ENCODE results near the gene PLCG1.
"Not testable (repeated sequence)": the region's sequence is repeated elsewhere in the genome, so short reads cannot be mapped to it uniquely, and the experiment has no call there.

The PLCG1 gene

DNA sequence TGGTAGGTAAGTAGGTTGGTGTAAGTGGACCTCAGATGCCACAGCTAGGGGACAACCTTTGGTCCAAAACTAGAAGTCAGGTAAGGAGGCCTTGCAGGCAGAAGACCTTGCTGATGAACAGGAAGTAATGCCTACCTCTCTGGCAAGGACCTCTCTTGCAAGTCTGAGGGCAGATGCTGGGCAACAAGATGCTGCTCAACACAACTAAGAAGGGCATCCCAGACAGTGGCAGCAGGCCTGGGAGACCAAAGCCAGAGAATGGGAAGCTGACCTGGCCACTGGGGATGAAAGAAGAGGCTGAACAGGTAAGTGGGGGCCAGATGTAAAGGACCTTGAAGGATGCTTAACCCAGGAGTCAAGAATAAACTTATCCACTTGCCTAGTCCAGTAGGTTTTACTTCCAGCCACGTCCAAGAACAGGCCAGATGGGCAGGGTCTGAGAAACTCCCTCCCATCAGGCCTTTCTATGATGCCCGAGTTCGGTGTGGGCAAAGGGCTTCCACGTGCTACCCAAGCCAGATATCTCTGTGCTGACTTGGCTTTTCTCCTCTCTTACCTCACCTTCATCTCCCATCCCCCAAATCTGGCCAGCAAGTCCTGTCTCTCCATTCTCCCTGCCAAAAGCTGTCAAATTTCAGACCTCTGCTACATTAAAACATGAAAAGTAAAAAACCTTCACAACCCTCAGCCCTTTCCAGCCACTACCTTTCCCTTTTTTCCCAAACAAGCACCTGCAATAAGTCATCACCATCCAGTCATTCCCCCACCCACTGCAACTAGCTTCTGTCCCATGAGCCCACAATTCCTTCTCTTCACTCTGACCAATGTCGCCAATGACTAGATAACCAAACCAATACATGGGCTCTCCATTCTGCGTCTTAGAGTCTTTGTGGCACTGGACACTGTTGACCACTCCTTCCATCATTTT is 11.5 kb upstream of the PLCG1 start:
- no peak for DNase-seq

DNA sequence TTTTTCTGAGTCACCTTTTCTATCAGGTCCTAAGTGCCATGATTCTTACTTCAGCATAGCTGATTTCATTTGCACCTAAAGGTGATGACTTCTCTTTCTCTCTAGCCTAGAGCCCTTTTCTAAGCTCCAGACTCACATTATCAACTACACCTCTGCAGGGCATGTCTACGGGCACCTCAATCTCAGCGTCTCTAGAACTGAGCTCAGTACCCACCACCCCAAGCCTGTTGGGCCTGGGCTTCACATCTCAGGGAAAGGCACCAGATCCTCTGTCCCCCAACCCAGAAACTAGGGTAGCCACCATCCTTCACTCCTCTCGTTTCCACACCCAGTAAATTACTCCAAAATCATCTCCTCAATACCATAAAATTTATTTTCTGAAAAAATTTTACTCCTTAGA is 10.6 kb upstream of the PLCG1 start:
- no peak for DNase-seq

DNA sequence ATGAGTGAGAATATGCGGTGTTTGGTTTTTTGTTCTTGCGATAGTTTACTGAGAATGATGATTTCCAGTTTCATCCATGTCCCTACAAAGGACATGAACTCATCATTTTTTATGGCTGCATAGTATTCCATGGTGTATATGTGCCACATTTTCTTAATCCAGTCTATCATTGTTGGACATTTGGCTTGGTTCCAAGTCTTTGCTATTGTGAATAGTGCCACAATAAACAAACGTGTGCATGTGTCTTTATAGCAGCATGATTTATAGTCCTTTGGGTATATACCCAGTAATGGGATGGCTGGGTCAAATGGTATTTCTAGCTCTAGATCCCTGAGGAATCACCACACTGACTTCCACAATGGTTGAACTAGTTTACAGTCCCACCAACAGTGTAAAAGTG is 9.0 kb upstream of the PLCG1 start:
- DNase-seq: not testable (repeated sequence)

DNA sequence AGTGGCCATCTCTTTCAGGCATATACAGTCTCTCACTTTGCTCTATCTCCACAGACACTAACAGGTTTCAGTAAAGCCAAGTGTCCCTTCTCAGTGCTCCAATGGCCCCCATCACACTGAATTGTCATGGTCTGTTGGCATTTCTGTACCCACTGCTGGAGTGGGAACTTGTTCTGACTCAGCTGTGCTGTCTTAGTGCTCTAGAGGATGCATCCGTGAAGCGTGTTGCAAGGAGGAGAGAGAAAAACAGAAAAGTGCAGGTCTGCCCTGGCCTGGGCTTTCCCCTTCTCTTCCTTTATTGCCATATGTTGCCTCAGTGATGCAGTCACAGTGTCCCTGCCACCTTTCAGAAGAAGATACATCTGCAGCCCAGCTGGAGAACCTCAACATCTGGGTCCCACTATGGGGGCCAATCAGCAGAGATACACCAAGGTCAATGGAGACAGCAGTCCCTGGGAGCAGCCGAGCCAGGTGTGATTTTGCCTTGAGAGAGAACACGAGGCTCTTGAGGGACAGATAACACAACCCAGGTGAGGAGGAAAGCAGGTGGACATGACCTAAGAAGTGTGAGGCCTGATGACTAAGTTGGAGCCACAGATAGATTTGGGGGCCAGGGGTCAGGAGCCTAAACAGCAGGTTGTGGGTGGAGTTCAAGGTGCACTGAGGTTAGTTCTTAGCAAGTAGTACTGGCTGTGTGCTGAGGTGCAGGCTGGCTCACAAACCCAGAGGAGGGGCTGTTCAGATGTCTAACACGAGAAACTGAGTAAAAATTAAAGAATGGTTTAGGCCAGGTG is 5.6 kb upstream of the PLCG1 start:
- no peak for DNase-seq

DNA sequence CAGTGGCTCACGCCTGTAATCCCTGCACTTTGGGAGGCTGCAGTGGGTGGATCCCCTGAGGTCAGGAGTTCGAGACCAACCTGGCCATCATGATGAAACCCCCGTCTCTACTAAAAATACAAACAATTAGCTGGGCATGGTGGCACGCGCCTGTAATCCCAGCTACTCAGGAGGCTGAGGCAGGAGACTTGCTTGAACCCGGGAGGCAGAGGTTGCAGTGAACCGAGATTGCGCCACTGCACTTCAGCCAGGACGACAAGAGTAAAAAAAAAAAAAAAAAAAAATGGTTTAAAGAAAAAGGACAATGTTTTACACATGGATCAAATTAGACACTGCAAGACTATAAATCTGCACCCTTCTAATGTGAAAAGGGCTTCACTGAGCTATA is 5.0 kb upstream of the PLCG1 start:
- DNase-seq: not testable (repeated sequence)

DNA sequence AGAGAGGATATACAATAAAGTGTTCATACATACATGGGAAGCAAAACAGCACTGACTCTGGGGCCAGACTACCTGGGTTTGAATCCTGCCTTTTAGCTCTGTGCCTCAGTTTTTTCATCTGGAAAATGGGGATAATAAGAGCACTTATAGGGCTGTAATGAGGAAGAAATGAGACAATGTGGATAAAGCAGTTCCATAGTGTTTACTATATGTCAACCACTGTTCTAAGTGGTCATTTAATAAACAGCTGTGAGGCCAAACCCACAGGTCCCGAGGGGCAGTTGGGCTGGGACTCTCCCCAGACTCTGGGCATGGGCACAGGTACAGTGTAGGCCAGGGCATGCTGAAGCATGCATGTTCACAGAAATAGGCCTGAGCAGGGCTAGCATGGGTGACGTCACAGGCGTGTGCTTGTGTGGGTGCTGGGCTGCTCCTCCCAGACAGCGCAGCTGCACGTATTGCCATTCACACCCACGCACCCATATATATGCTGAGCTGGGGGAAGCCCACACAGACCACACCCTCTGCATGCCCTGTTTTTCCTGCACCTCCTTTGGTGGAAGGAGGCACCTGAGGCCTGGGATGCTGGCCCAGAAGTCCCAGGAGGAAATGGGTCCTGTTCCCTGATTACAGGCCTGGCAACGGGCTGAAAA is 3.5 kb upstream of the PLCG1 start:
- peak; percentile 48 for DNase-seq

DNA sequence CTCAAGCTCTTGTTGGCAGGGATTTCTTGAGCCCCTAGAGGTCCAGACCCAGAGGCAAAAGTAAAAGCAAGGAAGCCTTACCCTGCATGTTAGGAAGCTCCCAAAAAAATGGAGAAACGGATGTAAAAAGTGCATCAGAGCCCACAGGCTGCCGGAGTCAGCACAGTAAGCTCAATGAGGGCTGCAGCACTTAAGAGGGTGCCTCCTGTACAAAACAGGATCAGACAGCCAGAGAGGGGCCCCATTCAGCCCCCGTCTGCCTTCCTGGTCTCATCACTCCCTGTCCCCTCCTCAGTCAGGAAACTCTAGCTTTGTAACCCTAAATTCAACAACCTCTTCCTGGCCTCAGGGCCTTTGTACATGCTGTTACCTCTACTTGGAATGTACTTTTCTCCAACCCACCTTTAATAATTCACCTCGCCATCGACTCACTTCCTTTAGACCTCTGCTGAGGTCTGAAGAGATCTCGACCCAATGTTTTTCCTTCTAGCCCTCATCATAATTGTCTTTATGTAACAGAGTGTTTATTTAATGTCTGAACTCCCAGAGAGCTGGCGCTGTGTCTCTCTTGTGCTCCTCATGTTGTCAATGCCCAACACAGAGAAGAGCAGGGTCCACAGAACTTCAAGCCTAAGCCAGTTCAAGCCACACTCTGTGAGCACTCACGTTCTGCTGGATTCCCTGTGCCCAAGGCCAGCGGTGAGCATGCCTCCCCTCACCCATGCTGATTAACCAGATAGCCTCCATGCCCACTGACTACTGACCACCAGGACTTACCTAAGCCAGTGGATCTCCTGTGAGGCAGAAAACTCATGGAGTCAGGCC is 2.8 kb upstream of the PLCG1 start:
- DNase-seq: no peak

DNA sequence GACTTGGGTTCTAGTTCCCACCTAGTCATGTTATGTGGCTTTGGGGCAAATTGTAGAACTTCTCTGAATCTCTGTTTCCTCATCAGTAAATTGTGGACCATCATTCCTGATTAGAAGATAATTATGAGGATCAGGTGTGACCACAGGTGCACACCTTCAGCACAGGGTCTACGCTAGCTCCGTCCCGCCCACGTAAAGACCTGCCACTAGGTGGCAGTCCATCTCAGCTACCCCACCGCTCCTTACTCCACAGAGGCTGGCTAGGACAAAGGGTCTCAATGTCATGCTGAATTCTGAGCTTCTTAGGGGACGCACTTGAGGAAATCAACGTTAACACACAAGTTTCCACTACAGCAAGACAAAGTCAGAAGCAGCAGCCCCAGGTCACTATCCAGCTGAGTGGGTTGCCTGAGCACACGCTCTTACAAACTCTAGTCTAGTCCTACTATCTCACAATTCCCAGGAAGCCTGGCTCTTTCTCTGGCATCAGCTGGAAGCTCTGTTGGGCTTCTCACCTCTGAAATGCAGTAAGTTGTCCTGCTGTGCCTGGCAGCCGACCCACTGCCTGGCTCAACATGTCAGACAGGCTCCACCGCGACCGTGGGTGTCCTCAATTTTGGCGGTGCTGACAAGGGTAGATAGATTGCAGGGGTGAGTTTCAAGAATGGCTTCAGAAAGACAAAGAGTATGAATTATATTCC is 2.0 kb upstream of the PLCG1 start:
- DNase-seq: peak; percentile 53

DNA sequence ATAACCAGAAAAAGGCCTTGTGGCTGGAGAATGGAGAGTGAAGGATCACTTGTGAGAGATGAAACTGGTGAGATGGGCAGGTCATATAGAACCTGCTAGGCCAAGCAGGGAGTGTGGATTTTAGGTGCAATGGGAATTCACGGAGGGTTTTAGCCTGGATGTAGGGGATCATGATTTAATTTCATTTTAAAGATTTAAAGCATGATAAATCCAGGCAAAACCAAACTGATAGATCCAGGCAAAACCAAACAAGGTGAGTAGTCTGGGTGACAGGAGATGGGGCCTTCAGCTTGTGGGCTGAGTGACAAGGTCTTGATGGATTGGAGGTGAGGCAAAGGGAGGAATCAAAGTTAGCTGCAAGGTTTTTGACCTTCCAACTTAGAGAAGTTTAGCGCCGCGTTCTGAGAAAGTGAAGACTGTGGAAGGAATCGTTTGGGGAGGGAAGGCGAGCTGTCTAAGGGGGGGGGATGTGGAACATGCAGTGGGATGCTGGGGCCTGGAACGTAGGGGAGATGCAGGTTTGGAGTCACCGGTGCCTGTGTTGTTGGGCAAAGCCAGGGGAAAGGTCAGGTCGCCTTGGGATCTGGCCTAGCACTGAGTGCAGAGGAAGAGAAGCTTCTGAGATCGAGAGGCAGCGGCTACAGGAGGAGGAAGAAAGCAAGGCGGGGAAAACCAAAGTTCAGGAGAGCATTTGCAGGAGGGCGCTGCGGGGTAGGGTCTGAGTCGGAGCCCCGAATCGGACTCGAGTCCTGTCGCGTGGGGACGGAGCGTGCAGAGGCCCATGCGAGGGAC is 1.3 kb upstream of the PLCG1 start:
- DNase-seq: no peak

DNA sequence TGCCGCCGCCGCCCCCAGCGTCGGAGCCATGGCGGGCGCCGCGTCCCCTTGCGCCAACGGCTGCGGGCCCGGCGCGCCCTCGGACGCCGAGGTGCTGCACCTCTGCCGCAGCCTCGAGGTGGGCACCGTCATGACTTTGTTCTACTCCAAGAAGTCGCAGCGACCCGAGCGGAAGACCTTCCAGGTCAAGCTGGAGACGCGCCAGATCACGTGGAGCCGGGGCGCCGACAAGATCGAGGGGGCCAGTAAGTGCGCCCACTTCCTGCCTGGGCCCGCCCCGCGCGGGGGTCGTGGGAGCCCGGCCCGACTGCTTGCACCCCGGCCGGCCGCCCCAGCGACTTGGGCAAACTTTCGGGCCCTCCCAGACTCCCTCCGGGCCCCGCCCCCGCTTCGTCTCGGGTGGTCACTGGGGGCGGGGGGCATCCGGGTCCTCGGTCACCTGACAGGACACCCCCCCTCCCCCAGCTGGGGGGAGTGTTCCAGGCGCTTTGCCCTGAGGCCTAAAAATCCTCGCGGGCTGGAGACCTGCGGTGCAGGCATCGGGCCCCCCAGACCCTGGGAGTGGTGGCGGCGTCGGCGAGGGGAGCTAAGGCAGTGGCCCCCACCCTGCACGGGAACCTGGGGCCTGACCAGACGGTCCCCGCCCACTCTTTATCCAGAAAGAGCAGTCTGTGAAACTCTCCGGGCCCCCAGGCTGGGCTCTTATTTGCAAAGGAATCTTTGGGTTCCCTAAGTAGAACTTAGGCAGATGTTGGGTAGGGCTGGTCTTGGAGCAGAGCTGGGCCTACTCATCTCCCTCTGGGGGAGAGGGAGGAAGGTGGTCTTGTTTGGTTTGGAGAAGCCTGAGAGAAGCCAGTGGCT is 501 bp downstream of the PLCG1 start:
- peak; percentile 25 for DNase-seq

DNA sequence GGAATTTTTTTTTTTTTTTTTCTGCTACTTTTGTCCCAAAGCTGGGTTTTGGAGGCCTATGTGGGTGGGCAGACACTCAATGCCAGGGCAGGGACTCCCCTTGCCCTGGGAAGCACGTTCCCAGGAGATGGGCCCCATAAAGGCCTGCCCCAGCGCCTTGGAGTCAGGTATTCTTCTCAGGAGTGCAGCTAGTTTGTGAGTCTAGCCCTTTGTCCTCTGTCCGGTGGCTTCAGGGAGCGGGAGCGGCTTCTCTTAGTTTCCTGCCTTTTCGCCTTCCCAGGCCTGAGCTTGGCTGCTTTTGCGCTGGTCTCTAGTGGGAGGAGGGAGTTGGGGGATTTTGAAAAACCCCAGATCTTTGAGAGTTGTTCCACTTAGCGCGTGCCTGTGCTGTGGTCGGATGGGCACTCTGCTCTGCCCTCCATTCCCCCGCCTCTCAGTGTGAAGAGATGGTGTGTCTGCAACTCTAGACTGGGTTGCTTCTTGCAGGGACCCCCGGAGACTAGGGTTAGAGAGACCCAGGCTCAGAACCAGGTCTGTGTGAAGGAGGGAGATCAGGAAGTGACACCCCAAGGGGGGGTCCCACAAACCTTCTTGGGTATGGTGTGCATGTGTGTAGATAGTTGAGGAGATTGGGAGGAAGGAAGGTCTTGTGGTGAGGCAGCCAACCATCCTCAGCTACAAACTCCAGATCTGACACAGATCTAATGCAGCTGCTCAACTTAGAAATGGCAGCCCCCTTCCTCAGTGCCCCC is 1.3 kb downstream of the PLCG1 start:
- no peak for DNase-seq

DNA sequence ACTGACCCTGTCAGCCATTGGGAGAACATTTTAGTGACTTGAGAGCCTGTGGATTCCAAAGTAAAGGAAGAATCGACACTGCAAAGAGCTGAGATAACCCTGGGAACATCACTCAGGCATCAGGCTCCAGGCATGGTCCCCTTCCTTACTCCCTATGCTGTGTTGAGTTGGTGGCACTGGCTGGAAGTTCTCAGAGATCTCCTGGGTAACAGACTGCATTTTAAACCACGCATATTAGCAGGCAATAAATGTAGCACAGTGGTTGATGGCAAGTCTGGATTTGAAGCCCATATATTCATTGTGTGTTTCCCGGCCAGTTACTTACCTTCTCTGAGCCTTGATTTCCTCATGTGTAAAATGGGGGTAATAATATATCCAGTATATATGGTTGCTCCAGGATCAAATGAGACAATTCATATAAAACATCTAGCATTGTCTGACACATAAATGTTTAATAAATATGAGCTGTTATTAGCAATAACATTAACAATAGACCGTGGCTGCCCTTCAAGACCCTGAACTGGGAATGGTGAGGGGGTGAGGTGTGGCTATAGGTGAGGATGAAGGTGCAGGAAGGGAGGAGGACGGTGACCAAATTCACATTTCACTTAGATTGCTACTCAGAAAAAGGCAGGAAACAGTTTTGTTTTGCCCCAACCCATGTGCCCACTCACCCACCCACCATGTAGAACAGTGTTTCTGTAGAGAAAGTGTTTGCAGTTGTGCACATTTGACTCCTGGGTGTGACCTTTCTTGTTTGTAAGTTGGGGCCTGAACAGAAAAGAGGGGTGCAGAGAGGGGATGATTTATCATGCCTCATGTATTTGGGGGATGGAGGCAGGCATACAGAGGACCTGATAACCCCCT is 2.1 kb downstream of the PLCG1 start:
- DNase-seq: peak; percentile 30

DNA sequence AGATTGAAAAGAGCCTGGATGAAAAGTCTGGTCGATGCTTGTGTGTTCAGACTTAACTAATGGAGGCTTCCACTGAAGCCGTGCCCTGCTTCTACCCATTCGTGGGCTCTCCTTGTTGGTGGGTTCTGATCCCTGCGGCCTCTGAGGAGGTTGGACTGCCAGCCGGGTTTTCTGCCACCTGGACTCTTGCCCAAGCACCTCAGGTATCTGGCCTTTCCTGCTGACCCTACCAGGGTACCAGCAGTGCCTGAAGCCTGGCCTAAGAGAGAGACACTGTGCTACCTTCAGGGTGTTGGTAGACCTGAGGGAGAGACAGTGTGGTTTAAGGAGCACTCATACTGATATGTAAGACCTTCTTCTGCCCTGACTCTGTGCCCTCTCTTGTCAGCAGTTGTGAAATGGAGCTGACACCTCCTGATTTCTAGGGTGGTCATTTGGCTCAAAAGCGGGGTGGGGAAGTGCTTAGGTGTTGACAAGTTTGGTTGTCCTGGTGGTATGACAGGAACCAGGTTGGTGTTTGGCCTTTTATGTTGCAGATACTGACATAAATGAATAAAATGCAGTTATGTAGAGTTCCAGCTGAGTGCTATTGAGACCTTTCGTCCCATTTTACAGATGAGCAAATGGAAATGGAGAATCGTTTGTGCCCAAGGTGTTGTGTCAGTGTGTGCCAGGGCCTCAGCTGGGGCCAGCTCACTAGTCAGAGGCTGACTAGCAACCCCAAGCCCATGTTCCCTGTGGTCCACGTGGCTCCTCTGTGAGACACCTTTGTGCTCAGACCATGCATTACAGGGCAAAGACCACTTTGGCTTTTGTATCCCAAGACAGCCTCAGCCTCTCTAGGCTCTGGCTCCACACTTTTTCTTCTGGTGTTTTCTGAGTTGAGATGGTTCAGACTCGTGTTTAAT is 3.1 kb downstream of the PLCG1 start:
- DNase-seq: no peak

DNA sequence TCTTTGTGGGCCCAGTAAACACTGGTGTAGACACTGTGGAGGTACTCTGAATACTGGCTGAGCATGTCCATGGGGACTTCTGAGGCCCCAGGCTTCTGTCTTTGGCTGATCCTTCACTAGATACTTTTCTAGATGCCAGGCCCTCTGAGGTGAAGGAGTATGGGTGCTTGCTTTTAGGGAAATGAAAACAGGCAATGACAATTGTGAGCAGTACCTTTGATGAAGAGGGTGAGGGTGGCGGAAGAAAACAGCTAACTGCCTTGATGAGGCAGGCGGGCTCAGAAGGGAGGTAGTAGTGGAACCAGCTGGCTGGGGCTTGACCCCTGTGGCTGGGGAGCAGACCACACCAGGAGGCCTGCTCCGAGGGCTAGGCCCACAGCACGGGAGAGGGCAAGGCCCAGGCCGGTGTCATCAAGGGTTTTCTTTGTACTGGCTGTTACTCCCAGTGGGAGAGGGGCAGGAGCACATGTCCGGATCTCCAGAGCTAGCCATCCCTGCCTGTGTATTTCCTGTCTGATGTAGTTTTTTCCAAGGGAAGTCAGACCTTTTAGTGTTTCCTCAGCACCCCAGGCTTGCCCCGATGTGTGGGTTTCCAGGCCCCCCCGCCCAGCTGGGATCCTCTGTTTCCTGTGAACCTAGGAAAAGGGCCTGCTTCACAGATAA is 3.9 kb downstream of the PLCG1 start:
- peak; percentile 11 for DNase-seq

DNA sequence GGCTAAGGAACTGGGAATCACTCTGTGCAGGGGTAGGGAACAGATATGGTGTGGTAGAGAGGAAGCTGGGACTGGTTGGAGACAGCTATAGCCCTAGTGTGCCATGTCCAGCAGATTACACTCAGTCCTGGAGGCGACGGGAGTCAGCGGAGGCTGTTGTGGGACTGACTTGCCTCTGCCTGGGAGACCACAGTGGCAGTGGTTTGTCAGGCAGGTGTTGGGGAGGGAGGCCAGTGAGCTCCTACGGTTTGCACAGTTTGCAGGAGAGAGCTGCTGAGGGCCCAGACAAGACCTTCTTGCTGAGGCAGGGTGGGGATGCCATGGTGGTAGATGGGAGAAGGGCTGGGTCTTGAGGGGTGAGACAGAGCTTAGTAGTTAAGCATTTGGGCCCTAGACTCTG is 4.9 kb downstream of the PLCG1 start:
- DNase-seq: no peak

DNA sequence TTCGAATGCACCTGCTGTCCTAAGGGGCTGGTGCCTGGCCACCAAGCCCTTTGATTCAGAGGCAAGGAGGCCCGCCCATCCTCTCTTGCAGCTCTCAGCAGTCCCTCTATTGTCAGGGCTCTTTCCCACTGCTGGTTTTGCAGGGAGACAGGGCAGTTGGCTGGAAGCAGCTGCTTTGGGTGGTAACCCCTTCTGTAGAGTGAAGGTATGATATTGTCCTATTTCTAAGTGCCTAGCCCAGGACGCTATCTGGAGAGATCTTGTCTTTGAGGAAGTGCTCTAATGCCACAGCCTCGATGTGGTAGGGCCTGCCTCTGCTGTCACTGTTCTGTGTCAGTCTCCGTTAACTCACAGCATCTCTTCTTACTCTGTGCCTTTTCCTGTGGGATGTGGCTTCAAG is 5.6 kb downstream of the PLCG1 start:
- no peak for DNase-seq

DNA sequence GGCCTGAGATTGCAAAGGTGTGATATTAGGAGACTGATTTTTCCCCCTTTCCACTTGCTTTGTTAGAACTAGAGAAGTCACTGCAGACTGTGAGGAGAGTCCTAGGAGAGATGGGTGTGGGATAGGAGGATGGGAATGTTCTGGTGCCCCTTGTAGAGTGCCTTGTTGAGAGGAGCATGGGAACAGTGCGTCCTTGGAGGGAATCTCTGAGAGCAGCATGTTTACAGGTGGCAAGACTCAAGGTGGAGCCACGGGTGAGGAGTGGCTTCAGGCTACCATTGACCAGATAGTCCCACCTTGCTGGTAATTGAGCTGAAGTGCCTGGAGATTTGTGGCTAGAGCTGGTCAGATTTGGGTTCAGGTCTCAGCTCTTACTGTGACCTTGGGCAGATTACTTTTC is 6.0 kb downstream of the PLCG1 start:
- DNase-seq: no peak
